DOHH2 (cell line): Measurements from ENCODE around the gene FIGNL2.

Source experiments
- H3F3A ChIP-seq: fragments of 200-600 bp; sonication (generic), shearing (Covaris generic); 2 replicates; pipeline ENCODE4 v1.6.0; 2016; ENCODE audit warnings: antibody characterized with exemption, mild to moderate bottlenecking; ENCODE audit not compliant: control insufficient read depth, insufficient read depth
- H3K27ac ChIP-seq: fragments of 200-600 bp; sonication (generic); 2 replicates; pipeline ENCODE4 v1.5.1; 2014; ENCODE audit warnings: low read depth, mild to moderate bottlenecking, low read length, moderate library complexity
- H3K27me3 ChIP-seq: fragments of 200-600 bp; sonication (generic); 2 replicates; pipeline ENCODE4 v1.6.1; 2014; ENCODE audit warnings: mild to moderate bottlenecking, low read length, mixed read lengths; ENCODE audit not compliant: control insufficient read depth
- H3K36me3 ChIP-seq: fragments of 200-600 bp; sonication (generic); 2 replicates; pipeline ENCODE4 v1.6.1; 2014; ENCODE audit warnings: mild to moderate bottlenecking, low read length, moderate library complexity, mixed read lengths; ENCODE audit not compliant: control insufficient read depth
- H3K4me1 ChIP-seq: fragments of 200-600 bp; sonication (generic); 2 replicates; pipeline ENCODE4 v1.6.1; 2014; ENCODE audit warnings: mild to moderate bottlenecking, low read length, mixed read lengths; ENCODE audit not compliant: control insufficient read depth
- H3K4me2 ChIP-seq: fragments of 200-600 bp; sonication (generic); 2 replicates; pipeline ENCODE4 v1.6.0; 2014; ENCODE audit warnings: mild to moderate bottlenecking, low read length, moderate library complexity
- H3K4me3 ChIP-seq: fragments of 200-600 bp; sonication (generic); 2 replicates; pipeline ENCODE4 v1.5.1; 2014; ENCODE audit warnings: mild to moderate bottlenecking, low read length, mixed read lengths
- H3K79me2 ChIP-seq: fragments of 200-600 bp; sonication (generic); 2 replicates; pipeline ENCODE4 v1.6.1; 2014; ENCODE audit warnings: mild to moderate bottlenecking, low read length, mixed read lengths; ENCODE audit not compliant: control insufficient read depth
- H3K9me2 ChIP-seq: fragments of 200-600 bp; sonication (generic); replicated peaks from 2 replicates; pipeline ENCODE4 v1.6.1; 2014; ENCODE audit warnings: mild to moderate bottlenecking, low read length, mixed read lengths; ENCODE audit not compliant: control insufficient read depth
- H3K9me3 ChIP-seq: fragments of 200-600 bp; sonication (generic); 2 replicates; pipeline ENCODE4 v1.6.1; 2014; ENCODE audit warnings: antibody characterized with exemption, low read length, mixed read lengths; ENCODE audit not compliant: control insufficient read depth, insufficient read depth
- H4K20me1 ChIP-seq: fragments of 200-600 bp; sonication (generic); 2 replicates; pipeline ENCODE4 v1.6.0; 2014; ENCODE audit warnings: low read depth, mild to moderate bottlenecking, antibody characterized with exemption, low read length, moderate library complexity; ENCODE audit not compliant: control insufficient read depth, insufficient read depth
- EZH2phosphoT487 ChIP-seq: fragments of 200-600 bp; sonication (generic); IDR thresholded peaks from 2 replicates; pipeline ENCODE4 v1.6.1; 2017; ENCODE audit warnings: borderline replicate concordance, mild to moderate bottlenecking, antibody characterized with exemption, low read length, moderate library complexity, mixed read lengths
- TF ChIP-seq, protein P1 (sequence below): fragments of 200-600 bp; sonication (generic); IDR thresholded peaks from one replicate; pipeline ENCODE4 v1.5.1; 2014; ENCODE audit warnings: antibody characterized with exemption, mild to moderate bottlenecking, low read depth, low read length; ENCODE audit not compliant: poor library complexity, severe bottlenecking

FIGNL2 gene

DNA sequence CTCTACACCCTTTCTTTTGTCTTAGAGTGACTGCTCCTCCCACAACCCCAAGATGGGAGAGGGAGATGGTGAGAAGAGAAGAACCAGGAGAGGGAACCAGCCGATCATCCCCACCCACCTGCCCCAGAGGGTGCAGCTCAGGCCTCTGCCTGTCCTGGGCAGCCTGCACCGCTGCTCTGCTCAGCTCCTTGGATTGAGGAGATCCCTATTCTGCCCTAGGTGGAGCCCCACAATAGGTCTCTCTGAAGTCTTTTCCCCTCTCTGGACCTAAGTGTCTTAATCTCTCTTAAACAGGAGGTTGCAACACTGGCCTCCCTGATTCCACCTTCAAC is 41.6 kb upstream of the FIGNL2 start:
- H3K4me1 ChIP-seq = peaks cover 12% of the 10 kb centered on the region
- no peak overlapping the region for H3K27ac ChIP-seq
- TF ChIP-seq, protein P1, sequence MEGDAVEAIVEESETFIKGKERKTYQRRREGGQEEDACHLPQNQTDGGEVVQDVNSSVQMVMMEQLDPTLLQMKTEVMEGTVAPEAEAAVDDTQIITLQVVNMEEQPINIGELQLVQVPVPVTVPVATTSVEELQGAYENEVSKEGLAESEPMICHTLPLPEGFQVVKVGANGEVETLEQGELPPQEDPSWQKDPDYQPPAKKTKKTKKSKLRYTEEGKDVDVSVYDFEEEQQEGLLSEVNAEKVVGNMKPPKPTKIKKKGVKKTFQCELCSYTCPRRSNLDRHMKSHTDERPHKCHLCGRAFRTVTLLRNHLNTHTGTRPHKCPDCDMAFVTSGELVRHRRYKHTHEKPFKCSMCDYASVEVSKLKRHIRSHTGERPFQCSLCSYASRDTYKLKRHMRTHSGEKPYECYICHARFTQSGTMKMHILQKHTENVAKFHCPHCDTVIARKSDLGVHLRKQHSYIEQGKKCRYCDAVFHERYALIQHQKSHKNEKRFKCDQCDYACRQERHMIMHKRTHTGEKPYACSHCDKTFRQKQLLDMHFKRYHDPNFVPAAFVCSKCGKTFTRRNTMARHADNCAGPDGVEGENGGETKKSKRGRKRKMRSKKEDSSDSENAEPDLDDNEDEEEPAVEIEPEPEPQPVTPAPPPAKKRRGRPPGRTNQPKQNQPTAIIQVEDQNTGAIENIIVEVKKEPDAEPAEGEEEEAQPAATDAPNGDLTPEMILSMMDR = no peak
- TF ChIP-seq EZH2phosphoT487 = no peak

GRCh38 chr12:51889216-51890132 is 41.0 kb upstream of the FIGNL2 start:
- Histone ChIP-seq H3K9me2 (no peaks in the 10 kb centered on the region), H3K36me3 (no peaks in the 10 kb centered on the region), H3F3A (no peaks in the 10 kb centered on the region), H3K27me3 (no peaks in the 10 kb centered on the region), H3K4me3 (no peak overlapping the region), H3K9me3 (no peaks in the 10 kb centered on the region), H3K79me2 (no peaks in the 10 kb centered on the region), H3K4me1 (peaks cover 12% of the 10 kb centered on the region), H3K4me2 (no peak overlapping the region), H3K27ac (no peak overlapping the region), H4K20me1 (no peaks in the 10 kb centered on the region)
- TF ChIP-seq, protein P1 = peak; percentile 49
- no peak for TF ChIP-seq EZH2phosphoT487

More for the DNA sequence above, 41.6 kb upstream of the FIGNL2 start:
- Histone ChIP-seq H3K79me2 (no peaks in the 10 kb centered on the region), H3K36me3 (no peaks in the 10 kb centered on the region), H3F3A (no peaks in the 10 kb centered on the region), H3K27me3 (no peaks in the 10 kb centered on the region), H4K20me1 (no peaks in the 10 kb centered on the region), H3K4me3 (no peak overlapping the region), H3K9me3 (no peaks in the 10 kb centered on the region), H3K4me2 (no peak overlapping the region), H3K9me2 (no peaks in the 10 kb centered on the region)

GRCh38 chr12:51888316-51889215 is 40.0 kb upstream of the FIGNL2 start:
- Histone ChIP-seq H4K20me1 (no peaks in the 10 kb centered on the region), H3K27ac (no peak overlapping the region), H3K79me2 (no peaks in the 10 kb centered on the region), H3K4me1 (peaks cover 12% of the 10 kb centered on the region), H3K9me3 (no peaks in the 10 kb centered on the region), H3K4me3 (no peak overlapping the region), H3K27me3 (no peaks in the 10 kb centered on the region), H3K9me2 (no peaks in the 10 kb centered on the region), H3K4me2 (no peak overlapping the region), H3F3A (no peaks in the 10 kb centered on the region), H3K36me3 (no peaks in the 10 kb centered on the region)
- TF ChIP-seq, protein P1 = no peak
- TF ChIP-seq EZH2phosphoT487 = no peak
